ENCODE measurements around the gene PYCR2.
"Not testable (repeated sequence)": the region's sequence is repeated elsewhere in the genome, so short reads cannot be mapped to it uniquely, and the experiment has no call there.

PYCR2 gene

GRCh38 chr1:225950905-225951497 is 27.0 kb upstream of the PYCR2 start:
- intact Hi-C loops (cut with micrococcal nuclease) = no loop called here
- peak overlapping the region; percentile 41 for H3K4me3 Mint-ChIP-seq
- H3K27ac Mint-ChIP-seq = peak overlapping the region; percentile 43

GRCh38 chr1:225949041-225949440 is 25.0 kb upstream of the PYCR2 start:
- no peaks in the 10 kb centered on the region for H3K9me3 Mint-ChIP-seq
- H3K27ac Mint-ChIP-seq = no peak overlapping the region
- H3K27me3 Mint-ChIP-seq = peaks cover 35% of the 10 kb centered on the region
- H3K4me1 Mint-ChIP-seq (ENCODE audit: low read depth) = peaks cover 21% of the 10 kb centered on the region
- intact Hi-C loops (cut with micrococcal nuclease) = no loop called here
- H3K36me3 Mint-ChIP-seq (ENCODE audit: low read depth) = no peaks in the 10 kb centered on the region
- no peak overlapping the region for H3K4me3 Mint-ChIP-seq

More at GRCh38 chr1:225950905-225951497, 27.0 kb upstream of the PYCR2 start:
- H3K9me3 Mint-ChIP-seq = no peaks in the 10 kb centered on the region
- peaks cover 23% of the 10 kb centered on the region for H3K27me3 Mint-ChIP-seq
- no peaks in the 10 kb centered on the region for H3K36me3 Mint-ChIP-seq (ENCODE audit: low read depth)
- peaks cover 14% of the 10 kb centered on the region for H3K4me1 Mint-ChIP-seq (ENCODE audit: low read depth)

- H3K4me3 Mint-ChIP-seq = no peak overlapping the region
- H3K27ac Mint-ChIP-seq = no peak overlapping the region
- H3K9me3 Mint-ChIP-seq = no peaks in the 10 kb centered on the region
- H3K4me1 Mint-ChIP-seq (ENCODE audit: low read depth) = peaks cover 20% of the 10 kb centered on the region
- no peaks in the 10 kb centered on the region for H3K36me3 Mint-ChIP-seq (ENCODE audit: low read depth)
- intact Hi-C loops (cut with micrococcal nuclease) = no loop called here
- peaks cover 35% of the 10 kb centered on the region for H3K27me3 Mint-ChIP-seq
These were observed 22.8 kb upstream of the PYCR2 start for GRCh38 chr1:225946803-225947202.

GRCh38 chr1:225946082-225946620 is 22.1 kb upstream of the PYCR2 start:
- no peaks in the 10 kb centered on the region for H3K9me3 Mint-ChIP-seq
- H3K4me3 Mint-ChIP-seq = no peak overlapping the region
- intact Hi-C loops (cut with micrococcal nuclease) = no loop called here
- peaks cover 14% of the 10 kb centered on the region for H3K4me1 Mint-ChIP-seq (ENCODE audit: low read depth)
- H3K27me3 Mint-ChIP-seq = peaks cover 34% of the 10 kb centered on the region
- no peak overlapping the region for H3K27ac Mint-ChIP-seq
- H3K36me3 Mint-ChIP-seq (ENCODE audit: low read depth) = no peaks in the 10 kb centered on the region

GRCh38 chr1:225945564-225945963 is 21.5 kb upstream of the PYCR2 start:
- H3K27me3 Mint-ChIP-seq = peaks cover 29% of the 10 kb centered on the region
- no peak overlapping the region for H3K4me3 Mint-ChIP-seq
- no peak overlapping the region for H3K27ac Mint-ChIP-seq
- peaks cover 8% of the 10 kb centered on the region for H3K4me1 Mint-ChIP-seq (ENCODE audit: low read depth)
- no peaks in the 10 kb centered on the region for H3K9me3 Mint-ChIP-seq
- intact Hi-C loops (cut with micrococcal nuclease) = no loop called here
- H3K36me3 Mint-ChIP-seq (ENCODE audit: low read depth) = no peaks in the 10 kb centered on the region

GRCh38 chr1:225944951-225945350 is 20.9 kb upstream of the PYCR2 start:
- H3K4me3 Mint-ChIP-seq = no peak overlapping the region

GRCh38 chr1:225944387-225944786 is 20.3 kb upstream of the PYCR2 start:
- no peak overlapping the region for H3K4me3 Mint-ChIP-seq
- H3K9me3 Mint-ChIP-seq = no peaks in the 10 kb centered on the region
- no peak overlapping the region for H3K27ac Mint-ChIP-seq
- peaks cover 7% of the 10 kb centered on the region for H3K4me1 Mint-ChIP-seq (ENCODE audit: low read depth)
- H3K36me3 Mint-ChIP-seq (ENCODE audit: low read depth) = no peaks in the 10 kb centered on the region
- H3K27me3 Mint-ChIP-seq = peaks cover 32% of the 10 kb centered on the region
- intact Hi-C loops (cut with micrococcal nuclease) = no loop called here

More at GRCh38 chr1:225944951-225945350, 20.9 kb upstream of the PYCR2 start:
- peaks cover 7% of the 10 kb centered on the region for H3K4me1 Mint-ChIP-seq (ENCODE audit: low read depth)
- peaks cover 29% of the 10 kb centered on the region for H3K27me3 Mint-ChIP-seq
- no peaks in the 10 kb centered on the region for H3K36me3 Mint-ChIP-seq (ENCODE audit: low read depth)
- intact Hi-C loops (cut with micrococcal nuclease) = no loop called here
- H3K9me3 Mint-ChIP-seq = no peaks in the 10 kb centered on the region
- H3K27ac Mint-ChIP-seq = no peak overlapping the region

- intact Hi-C loops (cut with micrococcal nuclease) = no loop called here
- Mint-ChIP-seq H3K27me3 (peaks cover 32% of the 10 kb centered on the region), H3K36me3 (ENCODE audit: low read depth) (no peaks in the 10 kb centered on the region), H3K4me1 (ENCODE audit: low read depth) (peaks cover 7% of the 10 kb centered on the region), H3K27ac (no peak overlapping the region), H3K9me3 (no peaks in the 10 kb centered on the region), H3K4me3 (no peak overlapping the region)
These were observed 19.5 kb upstream of the PYCR2 start for GRCh38 chr1:225943582-225943981.

- no peaks in the 10 kb centered on the region for H3K36me3 Mint-ChIP-seq (ENCODE audit: low read depth)
- no peak overlapping the region for H3K27ac Mint-ChIP-seq
These were observed 18.5 kb upstream of the PYCR2 start for GRCh38 chr1:225942574-225942973.

GRCh38 chr1:225941942-225942222 is 17.8 kb upstream of the PYCR2 start:
- Mint-ChIP-seq H3K27ac (no peak overlapping the region), H3K9me3 (no peaks in the 10 kb centered on the region), H3K4me3 (no peak overlapping the region), H3K36me3 (ENCODE audit: low read depth) (no peaks in the 10 kb centered on the region), H3K27me3 (peaks cover 25% of the 10 kb centered on the region), H3K4me1 (ENCODE audit: low read depth) (peaks cover 7% of the 10 kb centered on the region)
- intact Hi-C loops (cut with micrococcal nuclease) = no loop called here

More at GRCh38 chr1:225942574-225942973, 18.5 kb upstream of the PYCR2 start:
- intact Hi-C loops (cut with micrococcal nuclease) = no loop called here
- H3K4me3 Mint-ChIP-seq = no peak overlapping the region
- peaks cover 29% of the 10 kb centered on the region for H3K27me3 Mint-ChIP-seq
- no peaks in the 10 kb centered on the region for H3K9me3 Mint-ChIP-seq
- peaks cover 7% of the 10 kb centered on the region for H3K4me1 Mint-ChIP-seq (ENCODE audit: low read depth)

GRCh38 chr1:225941187-225941941 is 17.3 kb upstream of the PYCR2 start, which contains the start of gene LEFTY2:
LEFTY2 (minus strand) TSS chr1:225941220; CDS start chr1:225941140, 80 bp downstream.
- Mint-ChIP-seq H3K27ac (no peak within 1 kb of the TSS), H3K4me3 (no peak within 1 kb of the TSS), H3K4me1 (ENCODE audit: low read depth) (peaks cover 7% of the 10 kb centered on the region), H3K36me3 (ENCODE audit: low read depth) (no peaks in the 10 kb centered on the region), H3K9me3 (no peaks in the 10 kb centered on the region), H3K27me3 (peaks cover 23% of the 10 kb centered on the region)
- intact Hi-C loops (cut with micrococcal nuclease) = no loop called here

GRCh38 chr1:225940385-225941151 is 16.5 kb upstream of the PYCR2 start:
- Mint-ChIP-seq H3K27me3 (peaks cover 15% of the 10 kb centered on the region), H3K27ac (no peak overlapping the region), H3K4me1 (ENCODE audit: low read depth) (peaks cover 7% of the 10 kb centered on the region), H3K9me3 (no peaks in the 10 kb centered on the region), H3K36me3 (ENCODE audit: low read depth) (no peaks in the 10 kb centered on the region), H3K4me3 (no peak overlapping the region)
- intact Hi-C loops (cut with micrococcal nuclease) = no loop called here

GRCh38 chr1:225939939-225940310 is 15.9 kb upstream of the PYCR2 start:
- H3K4me1 Mint-ChIP-seq (ENCODE audit: low read depth); intact Hi-C loops (cut with micrococcal nuclease); H3K9me3 Mint-ChIP-seq; H3K27me3 Mint-ChIP-seq; H3K4me3 Mint-ChIP-seq; H3K36me3 Mint-ChIP-seq (ENCODE audit: low read depth); H3K27ac Mint-ChIP-seq: not testable (repeated sequence)

Measured in dendritic cell treated with granulocyte-macrophage colony-stimulating factor and Interleukin-4, amounts not matched to agents 40 ng/mL and 50 ng/mL, for 4 days (primary cell).